Activated CD8-positive, alpha-beta T cell treated with anti-CD3 and anti-CD28 coated beads, Interleukin-2, amount 10 ng/mL, durations not matched to agents 7 days and 5 days (primary cell): ENCODE measurements around the gene MXRA8. TPM values are rescaled to one million over a fixed set of nuclear protein-coding genes. Genes with fewer than 3 reads are reported as not detected.
"Not testable (repeated sequence)": the region's sequence is repeated elsewhere in the genome, so short reads cannot be mapped to it uniquely, and the experiment has no call there.

ENCODE experiments used
- ATAC-seq: fragments of 150-1000 bp; cut with Tn5 transposase; one replicate; pipeline ENCODE4 v1.10.0; 2021; ENCODE audit warnings: moderate library complexity
- CTCF ChIA-PET: fragments of 350-600 bp; sonication (Branson Sonifier 250); formaldehyde crosslinking; loops from one replicate; lab custom pipeline; 2021; ENCODE audit warnings: antibody characterized with exemption; lab: Charles Lee
- POLR2A ChIA-PET: fragments of 350-600 bp; sonication (Branson Sonifier 250); formaldehyde crosslinking; loops from one replicate; lab custom pipeline; 2021; ENCODE audit warnings: antibody characterized with exemption; lab: Charles Lee
- DNase-seq: peaks from one replicate; pipeline ENCODE4 v3.0.0-alpha.2; 2020
- H3K27ac Mint-ChIP-seq: one replicate; pipeline ENCODE4 v1.8.0; 2021; ENCODE audit warnings: mild to moderate bottlenecking, mixed read lengths
- H3K27me3 Mint-ChIP-seq: one replicate; pipeline ENCODE4 v1.8.0; 2021; ENCODE audit warnings: low read depth, mixed read lengths
- H3K36me3 Mint-ChIP-seq: one replicate; pipeline ENCODE4 v1.8.0; 2021; ENCODE audit warnings: low read depth, mixed read lengths
- H3K4me1 Mint-ChIP-seq: one replicate; pipeline ENCODE4 v1.8.0; 2021; ENCODE audit warnings: low read depth, mixed read lengths
- H3K4me3 Mint-ChIP-seq: one replicate; pipeline ENCODE4 v1.8.0; 2021; ENCODE audit warnings: mild to moderate bottlenecking, mixed read lengths
- H3K9me3 Mint-ChIP-seq: one replicate; pipeline ENCODE4 v1.8.0; 2022; ENCODE audit warnings: mixed read lengths; ENCODE audit not compliant: insufficient read depth
- total RNA-seq, 2 experiments: library from RNA; stranded (reverse); gene quantifications; one replicate each; pipeline ENCODE4 v1.2.3, GENCODE V29; 2021

The MXRA8 gene
- total RNA-seq, 2 experiments from 2014 or later, result not detected

DNA sequence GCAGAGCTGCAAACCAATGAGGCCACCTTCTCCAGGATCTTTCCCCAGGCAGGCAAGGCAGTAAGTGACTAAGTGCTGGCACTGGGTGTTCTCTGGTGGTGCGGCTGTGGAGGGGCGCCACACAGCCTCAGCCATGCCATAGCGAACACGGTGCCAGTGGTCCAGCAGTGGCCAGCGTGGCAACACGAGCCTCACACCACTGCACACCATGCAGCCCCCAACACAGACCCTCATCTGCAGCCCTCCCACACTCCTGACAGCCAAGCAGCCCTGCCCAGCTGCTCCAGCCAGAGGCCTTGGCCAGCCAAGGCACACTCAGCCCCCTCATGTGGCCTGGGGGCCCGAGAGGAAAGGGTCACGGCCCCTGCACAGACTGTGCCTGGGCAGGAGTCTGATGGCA is 36.9 kb downstream of the MXRA8 start:
- POLR2A ChIA-PET, result interaction anchor here (1.0 kb wide), 1 partner anchor 10 kb away, joined by 4 read pairs; no protein-coding TSS in a partner anchor
- CTCF ChIA-PET, result no interaction called here
- no peak overlapping the region for H3K4me3 Mint-ChIP-seq
- no peaks in the 10 kb centered on the region for H3K9me3 Mint-ChIP-seq
- peak overlapping the region; percentile 30 for H3K27ac Mint-ChIP-seq
- H3K4me1 Mint-ChIP-seq, result peaks cover 35% of the 10 kb centered on the region
- ATAC-seq, result no peak
- peaks cover 19% of the 10 kb centered on the region for H3K36me3 Mint-ChIP-seq
- H3K27me3 Mint-ChIP-seq, result no peaks in the 10 kb centered on the region
- no peak for DNase-seq

DNA sequence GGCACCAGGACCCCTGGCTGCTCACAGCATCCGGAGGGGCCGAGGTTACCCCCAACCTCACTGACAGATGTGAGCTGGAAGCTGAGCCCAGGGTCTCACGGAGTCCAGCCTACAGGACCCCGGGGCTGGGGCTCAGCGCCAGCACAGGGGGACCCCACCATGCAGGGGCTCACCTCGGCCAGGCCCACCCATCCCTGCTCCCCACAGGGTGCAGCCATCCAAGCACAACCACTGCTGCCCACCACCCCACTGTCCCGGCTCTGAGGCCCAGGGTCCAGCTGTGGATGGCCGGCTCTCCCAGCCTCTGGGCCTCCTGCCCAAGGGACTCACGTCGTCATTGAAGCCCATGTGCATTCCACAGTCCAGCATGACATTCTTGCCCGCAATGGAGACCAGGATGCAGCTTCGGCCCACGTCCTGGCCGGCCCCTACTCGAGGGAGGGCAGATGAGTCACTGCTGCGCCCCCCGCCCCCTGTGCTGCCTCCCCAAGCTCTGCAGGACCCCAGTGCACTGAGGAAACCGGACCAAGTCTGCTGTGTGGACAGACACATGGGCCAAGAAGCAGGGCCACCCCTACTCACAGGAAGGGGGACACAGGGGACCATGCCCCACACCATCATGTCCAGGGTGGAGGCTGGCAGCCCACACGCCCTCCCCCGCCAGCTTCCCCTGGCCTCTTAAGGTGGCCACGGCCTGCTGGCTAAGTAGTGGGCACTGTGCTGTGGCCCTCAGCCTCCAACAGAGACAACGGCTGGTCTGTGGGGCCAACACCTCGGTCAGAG is 37.5 kb downstream of the MXRA8 start:
- Mint-ChIP-seq H3K9me3 (no peaks in the 10 kb centered on the region), H3K27me3 (no peaks in the 10 kb centered on the region), H3K27ac (no peak overlapping the region), H3K36me3 (peaks cover 23% of the 10 kb centered on the region), H3K4me1 (peaks cover 28% of the 10 kb centered on the region), H3K4me3 (no peak overlapping the region)
- no peak for ATAC-seq
- CTCF ChIA-PET, result no interaction called here
- POLR2A ChIA-PET, result interaction anchor here (1.0 kb wide), 1 partner anchor 9 kb away, joined by 4 read pairs; no protein-coding TSS in a partner anchor
- no peak for DNase-seq

DNA sequence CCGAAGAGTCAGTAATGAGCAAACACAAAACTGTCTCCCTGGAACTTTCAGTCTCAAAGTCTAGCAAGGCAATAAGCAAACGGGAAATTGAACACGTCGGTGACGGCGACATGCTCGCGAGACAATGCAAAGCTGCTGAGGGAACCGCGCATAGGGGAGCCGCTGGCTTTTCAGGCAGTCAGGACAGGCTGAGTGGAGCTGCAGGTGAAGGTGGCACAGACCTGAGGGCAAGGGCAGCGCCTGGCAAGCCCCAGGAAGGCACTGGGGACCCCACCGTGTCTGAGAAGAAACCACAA is 38.8 kb downstream of the MXRA8 start:
- Mint-ChIP-seq H3K4me3 (no peak overlapping the region), H3K36me3 (peaks cover 28% of the 10 kb centered on the region), H3K4me1 (peaks cover 24% of the 10 kb centered on the region), H3K27me3 (no peaks in the 10 kb centered on the region), H3K9me3 (no peaks in the 10 kb centered on the region), H3K27ac (no peak overlapping the region)
- POLR2A ChIA-PET, result no interaction called here
- DNase-seq (no peak), ATAC-seq (no peak)
- CTCF ChIA-PET, result no interaction called here

- H3K4me3 Mint-ChIP-seq, result no peak overlapping the region
- no peaks in the 10 kb centered on the region for H3K9me3 Mint-ChIP-seq
- CTCF ChIA-PET, result no interaction called here
- peaks cover 23% of the 10 kb centered on the region for H3K4me1 Mint-ChIP-seq
- ATAC-seq (no peak), DNase-seq (no peak)
- peaks cover 28% of the 10 kb centered on the region for H3K36me3 Mint-ChIP-seq
- POLR2A ChIA-PET, result no interaction called here
- no peak overlapping the region for H3K27ac Mint-ChIP-seq
- H3K27me3 Mint-ChIP-seq, result no peaks in the 10 kb centered on the region
Observed at GRCh38 chr1:1318777-1319645, 39.3 kb downstream of the MXRA8 start.

GRCh38 chr1:1318131-1318652 is 40.2 kb downstream of the MXRA8 start:
- CTCF ChIA-PET, result no interaction called here
- no peak overlapping the region for H3K27ac Mint-ChIP-seq

GRCh38 chr1:1317420-1317819 is 40.9 kb downstream of the MXRA8 start:
- H3K27ac Mint-ChIP-seq, result no peak overlapping the region
- CTCF ChIA-PET, result no interaction called here
- H3K27me3 Mint-ChIP-seq, result no peaks in the 10 kb centered on the region
- DNase-seq (no peak), ATAC-seq (no peak)
- peaks cover 36% of the 10 kb centered on the region for H3K36me3 Mint-ChIP-seq
- peaks cover 12% of the 10 kb centered on the region for H3K4me1 Mint-ChIP-seq
- no peak overlapping the region for H3K4me3 Mint-ChIP-seq
- H3K9me3 Mint-ChIP-seq, result no peaks in the 10 kb centered on the region
- POLR2A ChIA-PET, result no interaction called here

More at GRCh38 chr1:1318131-1318652, 40.2 kb downstream of the MXRA8 start:
- peaks cover 32% of the 10 kb centered on the region for H3K36me3 Mint-ChIP-seq
- no peaks in the 10 kb centered on the region for H3K27me3 Mint-ChIP-seq
- no peak for ATAC-seq
- DNase-seq, result no peak
- peaks cover 18% of the 10 kb centered on the region for H3K4me1 Mint-ChIP-seq
- H3K9me3 Mint-ChIP-seq, result no peaks in the 10 kb centered on the region
- no peak overlapping the region for H3K4me3 Mint-ChIP-seq
- POLR2A ChIA-PET, result no interaction called here

- CTCF ChIA-PET, result not testable (repeated sequence)
Observed at GRCh38 chr1:1316199-1316598, 42.2 kb downstream of the MXRA8 start.

GRCh38 chr1:1315435-1315954 is 42.9 kb downstream of the MXRA8 start:
- H3K4me3 Mint-ChIP-seq, result no peak overlapping the region
- POLR2A ChIA-PET, result no interaction called here
- peaks cover 37% of the 10 kb centered on the region for H3K36me3 Mint-ChIP-seq
- H3K27ac Mint-ChIP-seq, result no peak overlapping the region
- no peaks in the 10 kb centered on the region for H3K9me3 Mint-ChIP-seq
- DNase-seq (no peak), ATAC-seq (no peak)
- H3K27me3 Mint-ChIP-seq, result no peaks in the 10 kb centered on the region
- H3K4me1 Mint-ChIP-seq, result peaks cover 3% of the 10 kb centered on the region
- CTCF ChIA-PET, result no interaction called here

More at GRCh38 chr1:1316199-1316598, 42.2 kb downstream of the MXRA8 start:
- not testable (repeated sequence) for DNase-seq, ATAC-seq, H3K4me1 Mint-ChIP-seq, H3K27ac Mint-ChIP-seq, H3K27me3 Mint-ChIP-seq, H3K4me3 Mint-ChIP-seq, H3K9me3 Mint-ChIP-seq
- POLR2A ChIA-PET, result interaction anchor here (0.6 kb wide), 1 partner anchor 344 kb away, joined by 3 read pairs; no protein-coding TSS in a partner anchor
- H3K36me3 Mint-ChIP-seq, result peaks cover 33% of the 10 kb centered on the region

GRCh38 chr1:1314678-1315335 is 43.5 kb downstream of the MXRA8 start:
- POLR2A ChIA-PET, result interaction anchor here (0.6 kb wide), 1 partner anchor 22 kb away, joined by 4 read pairs; no protein-coding TSS in a partner anchor
- Mint-ChIP-seq H3K27me3 (no peaks in the 10 kb centered on the region), H3K4me1 (peaks cover 5% of the 10 kb centered on the region), H3K9me3 (no peaks in the 10 kb centered on the region), H3K27ac (no peak overlapping the region), H3K36me3 (peaks cover 39% of the 10 kb centered on the region), H3K4me3 (no peak overlapping the region)
- CTCF ChIA-PET, result no interaction called here
- ATAC-seq (no peak), DNase-seq (no peak)

- H3K36me3 Mint-ChIP-seq, result peaks cover 35% of the 10 kb centered on the region
- ChIA-PET CTCF (no interaction called here), POLR2A (interaction anchor here (0.6 kb wide), 1 partner anchor 22 kb away, joined by 4 read pairs; no protein-coding TSS in a partner anchor)
- H3K27ac Mint-ChIP-seq, result no peak overlapping the region
- no peaks in the 10 kb centered on the region for H3K9me3 Mint-ChIP-seq
- peaks cover 5% of the 10 kb centered on the region for H3K4me1 Mint-ChIP-seq
- no peaks in the 10 kb centered on the region for H3K27me3 Mint-ChIP-seq
- H3K4me3 Mint-ChIP-seq, result no peak overlapping the region
- no peak for DNase-seq
- no peak for ATAC-seq
Observed at GRCh38 chr1:1314237-1314586, 44.1 kb downstream of the MXRA8 start.

- peaks cover 5% of the 10 kb centered on the region for H3K4me1 Mint-ChIP-seq
- CTCF ChIA-PET, result interaction anchor here (1.3 kb wide), 1 partner anchor 192 kb away, joined by 7 read pairs; no protein-coding TSS in a partner anchor
- POLR2A ChIA-PET, result interaction anchor here (0.6 kb wide), 1 partner anchor 23 kb away, joined by 4 read pairs; no protein-coding TSS in a partner anchor
- ATAC-seq (no peak), DNase-seq (no peak)
- no peaks in the 10 kb centered on the region for H3K9me3 Mint-ChIP-seq
- H3K27ac Mint-ChIP-seq, result no peak overlapping the region
- no peak overlapping the region for H3K4me3 Mint-ChIP-seq
- H3K36me3 Mint-ChIP-seq, result peaks cover 33% of the 10 kb centered on the region
- no peaks in the 10 kb centered on the region for H3K27me3 Mint-ChIP-seq
Observed at GRCh38 chr1:1313500-1314236, 44.7 kb downstream of the MXRA8 start.
